GM10248 (cell line): ENCODE data around the gene TENT5A.

ENCODE experiments used
- CTCF ChIA-PET: fragments of 300-600 bp; sonication (Branson Sonifier 250); formaldehyde crosslinking; extraction: SDS; loops from one replicate; lab custom pipeline; 2021; ENCODE audit warnings: antibody characterized with exemption; lab: Yijun Ruan, JAX
- POLR2A ChIA-PET: fragments of 350-650 bp; sonication (Branson Sonifier 250); formaldehyde crosslinking; extraction: SDS; loops from one replicate; lab custom pipeline; 2020; ENCODE audit warnings: antibody characterized with exemption; lab: Yijun Ruan, JAX
- DNase-seq: peaks from one replicate; pipeline ENCODE4 v3.0.0; 2012; ENCODE audit errors: extremely low spot score
- CTCF ChIP-seq: IDR thresholded peaks from 2 replicates; pipeline ENCODE4 v1.5.1; 2012; ENCODE audit warnings: mild to moderate bottlenecking, low read depth; ENCODE audit errors: extremely low read depth, missing control alignments, control extremely low read depth

TENT5A gene

DNA sequence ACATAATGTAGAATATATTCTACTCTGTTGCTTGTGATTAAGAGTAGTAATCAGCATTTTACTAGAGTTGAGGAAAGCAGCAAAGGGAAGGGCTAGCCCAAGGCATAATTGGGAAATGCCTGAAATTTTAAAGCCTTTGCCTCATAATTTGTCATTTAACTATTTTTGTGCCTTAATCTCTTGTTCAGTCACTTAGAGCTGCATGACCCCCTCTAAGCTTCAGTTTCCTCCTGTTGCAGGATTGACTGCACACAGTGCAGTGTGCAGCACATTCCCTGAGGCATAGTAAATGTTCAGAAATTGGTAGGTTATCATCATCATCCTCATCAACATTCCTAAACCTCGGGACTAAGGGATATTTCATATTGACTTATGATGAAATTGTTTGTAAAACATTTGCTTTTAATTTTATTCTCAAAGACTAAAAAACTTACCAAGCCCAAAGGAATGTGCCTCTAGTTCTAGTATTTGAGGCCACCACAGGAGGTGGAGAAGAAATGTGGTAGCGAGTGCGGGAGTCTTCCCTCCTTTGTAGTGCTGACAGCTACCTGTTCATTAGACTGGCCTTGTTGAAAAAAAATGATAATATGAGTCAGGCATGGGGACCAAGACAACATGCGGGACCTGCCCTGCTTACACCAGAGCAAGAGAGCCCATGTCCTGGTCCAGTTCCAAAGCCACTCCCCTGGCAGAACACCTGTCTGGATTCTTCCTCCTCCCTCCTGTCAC lies 14.8 kb upstream of the TENT5A start:
- CTCF ChIA-PET, result interaction anchor here (1.3 to 4.0 kb wide), 4 partner anchors 11 to 272 kb away, joined by 3 to 17 read pairs (median 6); no protein-coding TSS in a partner anchor
- DNase-seq, result no peak
- no peak for TF ChIP-seq CTCF

GRCh38 chr6:81766482-81767069 lies 14.1 kb upstream of the TENT5A start:
- DNase-seq, result no peak
- CTCF ChIA-PET, result interaction anchor here (1.0 to 4.0 kb wide), 5 partner anchors 10 to 273 kb away, joined by 3 to 17 read pairs (median 4); no protein-coding TSS in a partner anchor
- POLR2A ChIA-PET, result no interaction called here
- TF ChIP-seq CTCF, result no peak

More for the DNA sequence above, 14.8 kb upstream of the TENT5A start:
- POLR2A ChIA-PET, result no interaction called here

GRCh38 chr6:81764531-81764930 lies 12.1 kb upstream of the TENT5A start:
- no peak for DNase-seq
- ChIA-PET POLR2A (no interaction called here), CTCF (interaction anchor here (1.3 to 2.7 kb wide), 2 partner anchors 11 to 17 kb away, joined by 3 to 12 read pairs; partner anchors contain the start of gene TENT5A)
- no peak for TF ChIP-seq CTCF

DNA sequence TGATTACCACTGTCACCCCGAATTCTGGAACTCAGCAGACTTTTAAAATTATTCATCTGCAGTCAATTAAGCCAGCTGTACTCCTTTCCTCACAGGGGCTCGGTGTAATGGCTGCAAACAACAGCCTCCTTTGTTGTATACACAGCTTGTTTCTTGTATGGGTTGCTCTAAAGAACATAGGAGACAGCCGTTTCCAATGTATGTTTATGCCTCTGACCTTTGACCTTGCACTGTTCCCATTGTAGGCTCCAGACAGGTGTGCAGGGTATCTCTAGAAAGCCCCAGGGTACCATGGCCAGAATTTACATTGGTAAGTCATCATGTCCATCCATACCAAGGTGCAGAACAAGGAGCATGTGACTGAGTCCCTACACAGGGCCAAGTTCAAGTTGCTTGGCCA lies 11.5 kb upstream of the TENT5A start:
- no peak for DNase-seq
- TF ChIP-seq CTCF, result no peak
- POLR2A ChIA-PET, result no interaction called here
- CTCF ChIA-PET, result interaction anchor here (1.3 to 2.7 kb wide), 2 partner anchors 10 to 17 kb away, joined by 3 to 12 read pairs; partner anchors contain the start of gene TENT5A

DNA sequence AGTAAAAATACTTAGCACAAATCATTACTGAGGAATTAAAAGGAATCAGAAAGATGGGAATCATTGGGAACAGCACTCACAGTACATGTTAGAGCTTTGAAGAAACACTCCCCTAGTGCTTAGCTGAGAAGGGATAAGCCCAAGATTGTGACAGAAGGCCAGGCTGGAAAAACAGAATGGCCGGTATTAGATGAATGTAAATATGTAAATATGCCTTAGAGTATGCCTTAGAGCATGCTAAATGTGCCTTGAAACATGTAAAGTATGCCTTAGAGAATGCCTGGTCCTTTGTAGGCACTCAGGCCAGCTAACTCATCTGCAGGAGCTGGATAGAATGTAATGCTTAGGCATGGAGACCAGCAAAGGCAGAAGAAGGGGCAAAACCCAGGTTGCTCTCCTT lies 10.6 kb upstream of the TENT5A start:
- ChIA-PET POLR2A (interaction anchor here (1.0 kb wide), 1 partner anchor 11 kb away, joined by 3 read pairs; the partner anchor contains the start of gene TENT5A), CTCF (interaction anchor here (1.2 to 2.7 kb wide), 2 partner anchors 9 to 29 kb away, joined by 3 to 12 read pairs; partner anchors contain the start of gene TENT5A)
- DNase-seq, result no peak
- TF ChIP-seq CTCF, result no peak

GRCh38 chr6:81762606-81763005 lies 10.1 kb upstream of the TENT5A start:
- TF ChIP-seq CTCF, result no peak
- DNase-seq, result no peak
- ChIA-PET CTCF (interaction anchor here (1.2 to 2.7 kb wide), 2 partner anchors 9 to 28 kb away, joined by 3 to 12 read pairs; partner anchors contain the start of gene TENT5A), POLR2A (interaction anchor here (1.0 kb wide), 1 partner anchor 10 kb away, joined by 3 read pairs; the partner anchor contains the start of gene TENT5A)
